ENCODE results near the gene ASB1.

ASB1 gene

DNA sequence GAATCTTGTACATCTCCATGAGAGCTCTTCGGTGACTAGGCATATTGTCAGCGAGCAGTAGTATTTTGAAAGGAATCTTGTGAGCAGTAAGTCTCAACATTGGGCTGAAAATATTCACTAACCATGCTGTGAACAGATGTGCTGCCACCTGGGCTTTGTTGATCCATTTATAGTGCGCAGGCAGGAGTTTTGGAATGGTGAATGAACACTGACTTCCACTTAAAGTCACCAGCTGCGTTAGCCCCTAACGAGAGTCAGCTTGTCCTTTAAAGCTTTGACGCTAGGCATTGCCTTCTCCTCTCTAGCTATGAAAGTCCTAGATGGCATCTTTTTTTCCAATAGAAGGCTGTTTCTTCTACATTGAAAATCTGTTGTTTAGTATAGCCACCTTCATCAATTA is 4.1 kb downstream of the ASB1 start:
- no peak overlapping the region for H2BK12ac ChIP-seq (ENCODE audit: low read length)
- DNase-seq: no peak
- no CpG with 5 or more reads among the region's 6 CpGs for WGBS (ENCODE audit: extremely low coverage, insufficient coverage, insufficient read length)

DNA sequence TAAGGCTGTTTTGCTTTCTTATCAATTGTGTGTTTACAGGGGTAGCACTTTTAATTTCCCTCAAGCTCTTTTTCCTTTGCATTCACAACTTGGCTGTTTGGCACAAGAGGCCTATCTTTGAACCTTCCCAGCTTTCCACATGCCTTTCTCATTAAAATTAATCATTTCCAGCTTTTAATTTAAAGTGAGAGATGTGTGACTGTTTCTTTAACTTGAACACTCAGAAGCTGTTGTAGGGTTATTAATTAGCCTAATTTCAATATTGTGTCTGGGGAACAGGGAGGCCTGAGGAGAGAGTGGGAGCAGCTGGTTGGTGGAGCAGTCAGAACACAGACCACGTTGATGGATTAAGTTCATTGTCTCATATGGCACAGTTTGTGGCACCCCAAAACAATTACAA is 4.7 kb downstream of the ASB1 start:
- no peak overlapping the region for H3K14ac ChIP-seq (ENCODE audit: low read length)
- H3K4me1 ChIP-seq (ENCODE audit: control insufficient read depth in 1 of 2, insufficient read depth in 2 of 2, low read length in 2 of 2): peaks cover 3 to 9% of the 10 kb centered on the region in 2 experiments
- no peak for DNase-seq
- peaks cover 3% of the 10 kb centered on the region for H3K9me3 ChIP-seq (ENCODE audit: insufficient read depth, low read depth, low read length)
- H2AK5ac ChIP-seq (ENCODE audit: low read length): no peak overlapping the region
- WGBS (ENCODE audit: extremely low coverage, insufficient coverage, insufficient read length): no CpG with 5 or more reads among the region's 1 CpG
- H4K91ac ChIP-seq (ENCODE audit: low read depth, low read length): no peak overlapping the region
- H2BK12ac ChIP-seq (ENCODE audit: low read length): no peak overlapping the region
- H3K4me3 ChIP-seq (ENCODE audit: low read depth, low read length): no peak overlapping the region
- no peak overlapping the region for H3K4ac ChIP-seq (ENCODE audit: low read depth, low read length)
- H3K36me3 ChIP-seq (ENCODE audit: control insufficient read depth in 1 of 2, insufficient read depth in 2 of 2, low read length in 2 of 2): peaks cover 24 to 31% of the 10 kb centered on the region in 2 experiments
- H2BK5ac ChIP-seq (ENCODE audit: low read depth, low read length, poor library complexity): no peak overlapping the region
- H4K8ac ChIP-seq (ENCODE audit: low read depth, low read length): no peak overlapping the region
- no peak overlapping the region for H3K18ac ChIP-seq (ENCODE audit: low read length)
- no peaks in the 10 kb centered on the region for H3K27me3 ChIP-seq (ENCODE audit: insufficient read depth, low read length)
- no peak overlapping the region for H3K4me2 ChIP-seq (ENCODE audit: low read length)
- peaks cover 10% of the 10 kb centered on the region for H3K79me1 ChIP-seq (ENCODE audit: low read length)
- H2BK120ac ChIP-seq (ENCODE audit: insufficient read depth, low read length, poor library complexity): no peak overlapping the region
- H2AFZ ChIP-seq (ENCODE audit: insufficient read depth, low read length, poor library complexity): no peak overlapping the region
- no peak overlapping the region for H4K12ac ChIP-seq (ENCODE audit: low read depth, low read length)
- H3K79me2 ChIP-seq (ENCODE audit: control insufficient read depth, insufficient read depth, low read length, poor library complexity): peaks cover 12% of the 10 kb centered on the region
- H3K23ac ChIP-seq (ENCODE audit: low read length): no peak overlapping the region
- H3K27ac ChIP-seq (ENCODE audit: low read depth, low read length): no peak overlapping the region
- H3K9ac ChIP-seq (ENCODE audit: low read length): no peak overlapping the region

More for the DNA sequence above, 4.1 kb downstream of the ASB1 start:
- Histone ChIP-seq H3K4me1 (ENCODE audit: control insufficient read depth in 1 of 2, insufficient read depth in 2 of 2, low read length in 2 of 2) (peaks cover 7 to 13% of the 10 kb centered on the region in 2 experiments), H3K27me3 (ENCODE audit: insufficient read depth, low read length) (no peaks in the 10 kb centered on the region), H3K79me2 (ENCODE audit: control insufficient read depth, insufficient read depth, low read length, poor library complexity) (peaks cover 12% of the 10 kb centered on the region), H4K12ac (ENCODE audit: low read depth, low read length) (no peak overlapping the region), H2BK120ac (ENCODE audit: insufficient read depth, low read length, poor library complexity) (no peak overlapping the region), H2AK5ac (ENCODE audit: low read length) (no peak overlapping the region), H3K4me2 (ENCODE audit: low read length) (no peak overlapping the region), H2BK5ac (ENCODE audit: low read depth, low read length, poor library complexity) (no peak overlapping the region), H3K27ac (ENCODE audit: low read depth, low read length) (no peak overlapping the region), H3K79me1 (ENCODE audit: low read length) (peaks cover 14% of the 10 kb centered on the region), H4K8ac (ENCODE audit: low read depth, low read length) (no peak overlapping the region), H2AFZ (ENCODE audit: insufficient read depth, low read length, poor library complexity) (no peak overlapping the region), H3K23ac (ENCODE audit: low read length) (no peak overlapping the region), H3K4ac (ENCODE audit: low read depth, low read length) (no peak overlapping the region), H3K9ac (ENCODE audit: low read length) (no peak overlapping the region), H3K18ac (ENCODE audit: low read length) (no peak overlapping the region), H3K36me3 (ENCODE audit: control insufficient read depth in 1 of 2, insufficient read depth in 2 of 2, low read length in 2 of 2) (peaks cover 23 to 30% of the 10 kb centered on the region in 2 experiments), H3K14ac (ENCODE audit: low read length) (no peak overlapping the region), H3K9me3 (ENCODE audit: insufficient read depth, low read depth, low read length) (peaks cover 3% of the 10 kb centered on the region), H4K91ac (ENCODE audit: low read depth, low read length) (no peak overlapping the region), H3K4me3 (ENCODE audit: low read depth, low read length) (no peak overlapping the region)

DNA sequence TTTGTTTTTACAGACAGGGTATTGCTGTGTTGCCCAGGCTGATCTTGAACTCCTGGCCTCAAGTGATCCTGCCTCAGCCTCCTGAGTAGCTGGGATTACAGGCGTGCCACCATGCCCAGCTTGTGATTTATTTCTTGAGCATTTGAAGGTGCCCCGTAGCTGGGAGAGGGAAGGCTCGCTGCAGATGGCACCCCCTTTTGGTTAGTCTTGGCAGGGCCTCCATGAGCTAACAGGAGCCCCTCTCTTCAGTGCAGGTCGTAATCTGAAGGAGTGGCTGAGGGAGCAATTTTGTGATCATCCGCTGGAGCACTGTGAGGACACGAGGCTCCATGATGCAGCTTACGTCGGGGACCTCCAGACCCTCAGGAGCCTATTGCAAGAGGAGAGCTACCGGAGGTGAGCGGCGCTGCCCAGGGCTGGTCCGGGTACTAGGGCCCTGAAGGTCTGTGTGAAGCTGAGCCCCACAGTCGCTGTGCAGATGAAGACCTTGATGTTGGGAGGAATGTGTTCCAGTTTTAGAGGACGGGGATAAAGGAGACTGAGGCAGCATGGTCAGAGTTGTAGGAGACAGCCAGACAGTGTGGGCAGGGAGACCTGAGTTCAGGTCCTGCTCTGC is 6.7 kb downstream of the ASB1 start:
- no peak overlapping the region for H4K12ac ChIP-seq (ENCODE audit: low read depth, low read length)

DNA sequence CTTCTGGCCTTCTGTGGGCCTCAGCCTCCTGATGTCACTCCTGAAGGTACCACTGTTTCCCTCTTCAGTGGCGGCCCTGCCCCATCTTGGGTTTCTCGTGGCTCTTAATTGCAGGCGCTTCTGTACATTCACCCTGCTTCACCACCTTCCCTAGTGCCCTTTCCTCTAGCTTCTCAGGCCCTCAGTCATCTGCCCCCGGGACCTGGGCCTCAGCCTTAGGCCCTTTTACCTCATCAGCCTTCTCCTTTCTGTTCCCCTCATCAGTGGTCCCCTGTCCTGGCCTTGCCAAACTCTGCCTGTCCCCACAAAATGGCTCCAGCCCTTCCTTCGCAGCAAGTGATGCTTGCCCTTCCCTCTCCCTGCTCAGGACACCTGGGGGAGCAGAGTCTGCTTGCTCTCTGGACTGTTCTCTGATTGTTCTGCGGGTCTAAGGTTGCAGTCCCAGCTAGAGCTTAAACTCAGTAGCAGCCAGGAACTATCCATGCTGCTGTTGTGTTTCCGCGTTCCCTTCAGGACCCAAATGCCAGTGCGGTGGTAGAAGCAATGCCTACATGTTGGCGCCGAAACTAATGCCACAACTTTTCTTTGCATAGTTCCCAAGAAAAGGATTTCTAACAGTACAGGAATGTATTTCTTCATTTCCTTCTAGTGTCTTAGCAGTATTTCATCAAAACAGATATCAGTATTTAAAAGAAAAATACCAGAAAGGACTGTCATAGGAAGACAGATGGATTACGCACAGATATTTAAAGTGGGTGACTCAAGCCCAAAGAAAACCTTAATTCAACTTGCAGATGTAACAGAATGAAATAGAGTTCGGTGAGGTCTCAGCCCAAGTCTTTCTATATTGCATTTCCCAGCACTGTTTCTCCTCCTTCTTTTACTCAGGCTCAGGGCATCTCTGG is 7.5 kb downstream of the ASB1 start:
- no peak overlapping the region for H2BK120ac ChIP-seq (ENCODE audit: insufficient read depth, low read length, poor library complexity)
- H3K9ac ChIP-seq (ENCODE audit: low read length): peak overlapping the region; percentile 11
- no peak overlapping the region for H3K18ac ChIP-seq (ENCODE audit: low read length)
- no peak overlapping the region for H3K14ac ChIP-seq (ENCODE audit: low read length)
- H3K9me3 ChIP-seq (ENCODE audit: insufficient read depth, low read depth, low read length): peaks cover 3% of the 10 kb centered on the region
- no peak overlapping the region for H3K4me2 ChIP-seq (ENCODE audit: low read length)
- H3K4me3 ChIP-seq (ENCODE audit: low read depth, low read length): no peak overlapping the region
- H4K8ac ChIP-seq (ENCODE audit: low read depth, low read length): no peak overlapping the region
- no peaks in the 10 kb centered on the region for H3K4me1 ChIP-seq (ENCODE audit: control insufficient read depth in 1 of 2, insufficient read depth in 2 of 2, low read length in 2 of 2)
- no peak overlapping the region for H2BK5ac ChIP-seq (ENCODE audit: low read depth, low read length, poor library complexity)
- no peak overlapping the region for H3K4ac ChIP-seq (ENCODE audit: low read depth, low read length)
- H3K79me1 ChIP-seq (ENCODE audit: low read length): no peaks in the 10 kb centered on the region
- DNase-seq: peak; percentile 84 to 90
- H2AK5ac ChIP-seq (ENCODE audit: low read length): no peak overlapping the region
- no peaks in the 10 kb centered on the region for H3K27me3 ChIP-seq (ENCODE audit: insufficient read depth, low read length)
- H3K23ac ChIP-seq (ENCODE audit: low read length): no peak overlapping the region
- H4K12ac ChIP-seq (ENCODE audit: low read depth, low read length): no peak overlapping the region
- peaks cover under 1% of the 10 kb centered on the region for H3K79me2 ChIP-seq (ENCODE audit: control insufficient read depth, insufficient read depth, low read length, poor library complexity)
- peaks cover 25 to 33% of the 10 kb centered on the region in 2 experiments for H3K36me3 ChIP-seq (ENCODE audit: control insufficient read depth in 1 of 2, insufficient read depth in 2 of 2, low read length in 2 of 2)
- no peak overlapping the region for H2AFZ ChIP-seq (ENCODE audit: insufficient read depth, low read length, poor library complexity)
- H3K27ac ChIP-seq (ENCODE audit: low read depth, low read length): no peak overlapping the region
- no peak overlapping the region for H4K91ac ChIP-seq (ENCODE audit: low read depth, low read length)
- no peak overlapping the region for H2BK12ac ChIP-seq (ENCODE audit: low read length)
- no CpG with 5 or more reads among the region's 13 CpGs for WGBS (ENCODE audit: extremely low coverage, insufficient coverage, insufficient read length)

More for the DNA sequence above, 6.7 kb downstream of the ASB1 start:
- Histone ChIP-seq H3K79me2 (ENCODE audit: control insufficient read depth, insufficient read depth, low read length, poor library complexity) (peaks cover 3% of the 10 kb centered on the region), H3K23ac (ENCODE audit: low read length) (no peak overlapping the region), H3K36me3 (ENCODE audit: control insufficient read depth in 1 of 2, insufficient read depth in 2 of 2, low read length in 2 of 2) (peaks cover 24 to 31% of the 10 kb centered on the region in 2 experiments), H3K27ac (ENCODE audit: low read depth, low read length) (no peak overlapping the region), H3K9ac (ENCODE audit: low read length) (no peak overlapping the region), H3K79me1 (ENCODE audit: low read length) (no peaks in the 10 kb centered on the region), H3K9me3 (ENCODE audit: insufficient read depth, low read depth, low read length) (peaks cover 3% of the 10 kb centered on the region), H2BK5ac (ENCODE audit: low read depth, low read length, poor library complexity) (no peak overlapping the region), H3K14ac (ENCODE audit: low read length) (no peak overlapping the region), H2AFZ (ENCODE audit: insufficient read depth, low read length, poor library complexity) (no peak overlapping the region), H3K4me3 (ENCODE audit: low read depth, low read length) (no peak overlapping the region), H3K27me3 (ENCODE audit: insufficient read depth, low read length) (no peaks in the 10 kb centered on the region), H3K4me1 (ENCODE audit: control insufficient read depth in 1 of 2, insufficient read depth in 2 of 2, low read length in 2 of 2) (no peaks in the 10 kb centered on the region), H2BK120ac (ENCODE audit: insufficient read depth, low read length, poor library complexity) (no peak overlapping the region), H4K91ac (ENCODE audit: low read depth, low read length) (no peak overlapping the region), H3K4ac (ENCODE audit: low read depth, low read length) (no peak overlapping the region), H2AK5ac (ENCODE audit: low read length) (no peak overlapping the region), H3K4me2 (ENCODE audit: low read length) (no peak overlapping the region), H3K18ac (ENCODE audit: low read length) (no peak overlapping the region), H4K8ac (ENCODE audit: low read depth, low read length) (no peak overlapping the region), H2BK12ac (ENCODE audit: low read length) (no peak overlapping the region)
- WGBS (ENCODE audit: extremely low coverage, insufficient coverage, insufficient read length): no CpG with 5 or more reads among the region's 14 CpGs
- DNase-seq: no peak

All from trophoblast cell (in vitro differentiated cells and primary cell).